ENCODE measurements around the gene PTPRN2.
"Not testable (repeated sequence)": the region's sequence is repeated elsewhere in the genome, so short reads cannot be mapped to it uniquely, and the experiment has no call there.

The PTPRN2 gene

GRCh38 chr7:157994319-157994718 lies 593.3 kb downstream of the PTPRN2 start:
- no peak overlapping the region for H3K4me3 ChIP-seq (ENCODE audit: low read depth, low read length)

- no peak overlapping the region for H3K4me3 ChIP-seq (ENCODE audit: low read depth, low read length)
These were observed 594.1 kb downstream of the PTPRN2 start for GRCh38 chr7:157993406-157994105.

DNA sequence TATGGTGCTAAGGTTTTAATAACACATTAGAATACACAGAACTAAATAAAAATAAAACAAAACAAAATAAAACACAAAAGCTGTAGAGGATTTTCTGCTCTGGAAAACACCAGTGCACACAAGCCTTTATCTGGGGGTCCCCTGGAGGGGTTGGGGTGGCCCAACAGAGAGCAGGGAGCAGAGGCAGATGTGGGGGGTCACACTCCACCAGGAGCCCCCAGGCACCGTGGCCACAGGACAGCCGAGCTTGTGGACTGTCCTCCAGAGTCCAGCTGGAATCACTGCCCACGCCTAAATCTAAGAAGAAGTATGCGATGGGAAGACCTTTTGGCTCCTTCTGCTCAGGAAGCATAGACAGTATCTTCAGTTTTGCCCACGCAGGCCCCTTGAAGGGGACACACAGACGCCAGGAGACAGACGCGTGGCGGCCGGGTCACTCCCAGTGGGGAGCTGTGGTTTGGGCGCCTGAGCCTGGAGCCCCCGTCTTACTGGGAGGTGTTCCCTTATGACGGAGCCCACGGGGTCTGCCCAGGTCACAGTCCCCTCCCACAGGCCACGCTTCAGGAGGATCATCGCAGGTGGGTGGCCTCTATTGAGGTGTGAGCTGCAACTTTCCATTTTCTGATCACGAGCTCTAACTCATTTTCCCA lies 595.0 kb downstream of the PTPRN2 start:
- H3K4me3 ChIP-seq (ENCODE audit: low read depth, low read length) = no peak overlapping the region

DNA sequence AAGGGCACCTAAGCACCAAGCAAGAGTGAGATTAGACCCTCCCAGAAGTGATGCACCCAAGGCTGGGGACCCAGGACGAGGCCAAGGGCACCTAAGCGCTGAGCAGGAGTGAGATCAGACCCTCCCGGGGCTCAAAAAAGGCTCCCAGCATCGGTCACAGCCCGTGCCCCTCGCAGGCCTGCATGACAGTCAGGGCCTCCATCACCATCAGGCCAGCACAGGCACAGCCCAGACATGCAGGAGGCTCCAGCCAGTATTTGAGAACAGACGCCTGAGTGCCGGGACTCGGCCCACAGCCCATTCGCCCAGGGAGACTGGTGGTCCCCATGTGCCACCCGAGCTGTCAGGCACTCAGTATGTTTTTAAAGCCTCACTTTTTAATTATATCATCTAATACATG lies 595.9 kb downstream of the PTPRN2 start:
- H3K4me3 ChIP-seq (ENCODE audit: low read depth, low read length) = no peak overlapping the region

DNA sequence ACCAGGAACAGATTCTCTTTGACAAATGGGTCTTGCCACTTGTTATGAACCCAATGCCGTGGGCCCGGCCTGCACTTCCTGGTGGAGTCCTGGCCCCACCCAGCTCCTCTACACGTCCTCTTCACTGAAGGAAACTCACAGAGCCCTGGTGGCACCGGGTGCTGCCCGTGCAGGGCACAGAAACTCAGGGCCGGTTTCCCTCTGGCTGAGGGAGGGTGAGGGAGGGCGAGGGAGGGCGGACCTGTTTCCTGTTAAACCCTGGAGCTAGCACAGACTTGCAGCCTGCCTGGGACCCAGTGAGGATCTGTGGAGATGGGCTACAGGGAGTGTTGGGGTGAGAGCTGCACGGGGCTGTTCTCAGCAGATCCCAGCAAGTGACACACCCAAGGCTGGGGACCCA lies 596.3 kb downstream of the PTPRN2 start:
- no peak overlapping the region for H3K4me3 ChIP-seq (ENCODE audit: low read depth, low read length)

- H3K4me3 ChIP-seq (ENCODE audit: low read depth, low read length) = no peak overlapping the region
These were observed 596.8 kb downstream of the PTPRN2 start for GRCh38 chr7:157990881-157991250.

- H3K4me3 ChIP-seq (ENCODE audit: low read depth, low read length) = no peak overlapping the region
These were observed 597.3 kb downstream of the PTPRN2 start for GRCh38 chr7:157990226-157990880.

DNA sequence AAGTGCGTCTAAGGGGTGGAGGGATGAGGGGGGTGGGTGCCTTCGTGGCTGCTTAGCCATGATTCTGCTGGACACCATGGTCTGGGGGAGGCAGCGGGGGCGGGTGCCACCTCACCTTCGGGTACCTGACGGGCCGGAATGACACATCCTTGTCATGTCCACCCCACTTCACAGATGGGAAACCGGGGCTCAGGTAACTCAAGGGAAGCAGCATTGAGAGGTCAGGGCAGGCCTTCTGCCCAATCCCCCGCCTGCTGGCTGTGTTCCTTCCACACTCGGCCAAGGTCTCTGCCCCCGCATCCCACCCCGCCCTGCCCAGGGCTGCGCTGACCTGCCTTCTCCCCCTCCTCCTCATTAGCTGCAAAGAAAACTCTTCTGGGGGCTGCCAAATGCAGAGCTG lies 598.0 kb downstream of the PTPRN2 start:
- H3K4me3 ChIP-seq (ENCODE audit: low read depth, low read length) = no peak overlapping the region

DNA sequence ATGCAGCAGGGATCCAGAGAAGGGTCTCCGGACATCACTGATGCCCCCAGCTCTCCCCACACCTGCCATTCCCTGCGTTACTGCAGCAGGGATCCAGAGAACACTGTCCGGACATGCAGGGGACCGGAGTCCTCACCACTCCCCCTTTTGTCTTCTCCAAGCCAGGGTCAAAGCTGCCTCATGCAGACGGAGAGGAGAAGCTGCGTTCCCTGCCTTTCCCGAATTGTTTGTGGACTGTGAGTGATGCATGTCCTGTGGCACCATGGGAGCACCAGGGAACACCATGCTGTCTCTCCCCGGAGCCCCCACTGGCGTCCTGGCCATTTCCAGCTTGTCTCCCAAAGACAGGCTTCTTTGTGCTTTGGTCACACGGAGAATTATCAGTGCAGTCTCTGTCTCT lies 599.7 kb downstream of the PTPRN2 start:
- H3K4me3 ChIP-seq (ENCODE audit: low read depth, low read length) = no peak overlapping the region

- H3K4me3 ChIP-seq (ENCODE audit: low read depth, low read length) = no peak overlapping the region
These were observed 601.6 kb downstream of the PTPRN2 start for GRCh38 chr7:157986051-157986450.

- H3K4me3 ChIP-seq (ENCODE audit: low read depth, low read length) = no peak overlapping the region
These were observed 602.0 kb downstream of the PTPRN2 start for GRCh38 chr7:157985636-157986035.

GRCh38 chr7:157984423-157985163 lies 603.0 kb downstream of the PTPRN2 start:
- H3K4me3 ChIP-seq (ENCODE audit: low read depth, low read length) = no peak overlapping the region

GRCh38 chr7:157983502-157984422 lies 603.9 kb downstream of the PTPRN2 start:
- H3K4me3 ChIP-seq (ENCODE audit: low read depth, low read length) = no peak overlapping the region

GRCh38 chr7:157981778-157982177 lies 605.8 kb downstream of the PTPRN2 start:
- H3K4me3 ChIP-seq (ENCODE audit: low read depth, low read length) = no peak overlapping the region

GRCh38 chr7:157980774-157981173 lies 606.8 kb downstream of the PTPRN2 start:
- no peak overlapping the region for H3K4me3 ChIP-seq (ENCODE audit: low read depth, low read length)

DNA sequence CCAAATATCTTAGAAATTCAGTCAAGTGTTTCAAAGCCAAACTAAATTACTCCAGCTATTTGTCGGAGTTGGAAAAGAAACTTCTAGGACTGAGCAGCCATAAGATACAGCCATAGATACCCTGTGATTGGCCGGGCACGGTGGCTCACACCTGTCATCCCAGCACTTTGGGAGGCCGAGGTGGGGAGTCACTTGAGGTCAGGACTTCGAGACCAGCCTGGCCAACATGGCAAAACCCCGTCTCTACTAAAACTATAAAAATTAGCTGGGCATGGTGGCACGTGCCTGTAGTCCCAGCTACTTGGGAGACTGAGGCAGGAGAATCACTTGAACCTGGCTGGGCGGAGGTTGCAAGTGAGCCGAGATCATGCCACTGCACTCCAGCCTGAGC lies 607.3 kb downstream of the PTPRN2 start:
- not testable (repeated sequence) for H3K4me3 ChIP-seq (ENCODE audit: low read depth, low read length)

GRCh38 chr7:157979636-157980340 lies 607.8 kb downstream of the PTPRN2 start:
- H3K4me3 ChIP-seq (ENCODE audit: low read depth, low read length) = no peak overlapping the region

DNA sequence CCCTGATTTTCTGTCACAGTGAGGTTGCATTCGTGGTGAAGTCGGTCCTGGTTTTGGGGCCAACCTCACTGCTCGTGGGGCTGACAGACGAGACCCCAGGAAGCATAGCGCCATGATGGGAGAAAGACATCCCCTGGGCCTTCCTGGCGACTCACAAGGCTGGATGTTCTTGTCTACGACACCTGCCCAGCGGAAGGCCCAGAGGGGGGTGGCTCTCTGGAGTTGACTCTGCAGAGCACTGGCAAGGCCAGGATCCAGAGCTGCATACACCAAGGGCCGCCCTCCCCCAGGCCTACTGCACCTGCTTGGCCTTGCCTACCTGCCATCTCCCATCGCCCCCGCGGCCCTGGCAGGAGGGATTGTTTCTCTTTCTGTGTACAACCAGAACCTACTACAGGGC lies 608.9 kb downstream of the PTPRN2 start:
- no peak overlapping the region for H3K4me3 ChIP-seq (ENCODE audit: low read depth, low read length)

- no peak overlapping the region for H3K4me3 ChIP-seq (ENCODE audit: low read depth, low read length)
These were observed 609.7 kb downstream of the PTPRN2 start for GRCh38 chr7:157977717-157978496.

Measured in iPS-11a (cell line).